Prostate gland (tissue), 2 donors: ENCODE results near the gene RFT1. TPM values are rescaled to one million over a fixed set of nuclear protein-coding genes. Genes with fewer than 3 reads are reported as not detected.

Source experiments
- DNase-seq: peaks from one replicate; pipeline ENCODE4 v3.0.0-alpha.2; 2019; ENCODE audit warnings: low spot score
- H3K27ac ChIP-seq, 2 donors: fragments of 200-600 bp; sonication (generic); 2 replicates each; pipeline ENCODE4 v1.5.1; 2017 to 2019
- H3K27me3 ChIP-seq: fragments of 200-600 bp; sonication (generic); replicated peaks from 2 replicates; pipeline ENCODE4 v1.5.1; 2019; ENCODE audit not compliant: insufficient read depth
- H3K36me3 ChIP-seq, 2 donors: fragments of 200-600 bp; sonication (generic); 1 replicate in 1 of 2; 2 replicates in 1 of 2; pipeline versions ENCODE4 v1.5.1 to v1.8.1; 2017 to 2019
- H3K4me1 ChIP-seq: fragments of 200-600 bp; sonication (generic); replicated peaks from 2 replicates; pipeline ENCODE4 v1.5.1; 2019
- H3K4me3 ChIP-seq, 2 donors: fragments of 200-600 bp; sonication (generic); 2 replicates each; pipeline ENCODE4 v1.5.1; 2017 to 2019
- H3K9me3 ChIP-seq: fragments of 200-600 bp; sonication (generic); 2 replicates; pipeline ENCODE4 v1.5.1; 2017
- POLR2A ChIP-seq: fragments of 450-650 bp; IDR thresholded peaks from one replicate; pipeline ENCODE4 v1.6.1; 2016; ENCODE audit warnings: antibody characterized with exemption, mild to moderate bottlenecking
- POLR2AphosphoS5 ChIP-seq: sonication (generic); formaldehyde crosslinking; IDR thresholded peaks from one replicate; pipeline ENCODE4 v1.6.1; 2017; ENCODE audit warnings: antibody characterized with exemption
- WGBS: methylation state at CpG from one replicate; pipeline ENCODE4 v1.1.5; 2018; 5-methylcytosine and 5-hydroxymethylcytosine counted together
- intact Hi-C: fragments of 100-400 bp; cut with DNase I; formaldehyde crosslinking; loops from one replicate; pipeline ENCODE4 v1.14.2; 2022
- total RNA-seq, 2 donors: library from RNA; depleted of rRNA; stranded (reverse); fragments of >200 nt; gene quantifications; one replicate each; pipeline ENCODE4 v1.1.0, GENCODE V29; 2016
- TF ChIP-seq, protein P1 (sequence below), 4 experiments: fragments of 200-600 bp in 2 of 4; fragments of 450-650 bp in 2 of 4; sonication (generic) in 2 of 4; IDR thresholded peaks; 1 replicate in 3 of 4; 2 replicates in 1 of 4; pipeline ENCODE4 v1.5.1; 2016 to 2019; ENCODE audit warnings: antibody characterized with exemption in 4 of 4, mild to moderate bottlenecking in 2 of 4, moderate library complexity in 2 of 4

The RFT1 gene
- total RNA-seq, 2 donors from 2014 or later, result 10.3 to 31.1 TPM

DNA sequence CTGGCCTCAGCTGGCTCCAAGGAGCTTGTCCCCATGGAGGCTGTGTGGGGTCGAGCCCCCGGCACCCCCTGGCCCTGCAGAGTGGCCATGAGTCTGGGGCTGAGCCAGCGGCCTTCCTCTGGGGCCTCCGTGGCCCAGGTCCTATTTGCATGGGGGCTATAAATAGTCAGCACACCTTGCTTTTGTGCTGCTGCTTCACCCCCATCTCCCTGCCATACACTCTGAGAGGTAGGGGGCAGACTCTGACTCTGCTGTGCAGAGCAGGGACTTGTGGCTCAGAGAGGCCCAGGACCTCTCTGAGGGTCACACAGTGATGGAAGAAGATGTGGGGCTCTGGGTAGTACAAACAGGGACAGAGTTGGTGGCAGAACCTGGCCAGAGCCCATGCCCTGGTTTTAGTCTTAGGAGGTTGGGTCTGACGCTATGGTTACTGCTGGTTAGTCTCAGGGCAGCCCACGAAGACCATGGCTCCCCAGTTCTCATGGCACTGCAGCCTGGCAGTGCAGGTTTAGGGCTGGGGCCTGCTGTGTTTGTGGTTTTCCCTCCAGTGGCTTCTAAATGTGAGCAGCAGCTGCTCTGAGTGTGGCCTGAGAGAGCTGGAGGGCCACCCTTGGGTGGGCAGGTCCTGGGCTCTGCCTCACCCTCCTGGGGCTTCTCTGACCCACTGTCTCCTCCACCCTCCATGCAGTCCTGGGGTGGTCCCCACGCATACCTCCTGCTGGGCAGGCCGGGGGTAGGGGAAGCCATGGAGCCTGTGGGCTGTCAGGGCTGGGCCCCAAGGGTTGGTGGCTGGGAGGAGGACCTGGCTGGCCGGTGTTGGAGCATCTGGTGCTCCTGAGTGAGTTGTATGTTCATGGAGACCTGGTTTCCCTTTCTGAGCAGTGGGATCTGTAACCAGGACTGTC is 44.4 kb upstream of the RFT1 start:
- no peaks in the 10 kb centered on the region for H3K9me3 ChIP-seq
- intact Hi-C loops, result no loop called here
- H3K4me3 ChIP-seq, result no peak overlapping the region
- TF ChIP-seq POLR2AphosphoS5, result no peak
- no peak for TF ChIP-seq POLR2A
- TF ChIP-seq, protein P1, sequence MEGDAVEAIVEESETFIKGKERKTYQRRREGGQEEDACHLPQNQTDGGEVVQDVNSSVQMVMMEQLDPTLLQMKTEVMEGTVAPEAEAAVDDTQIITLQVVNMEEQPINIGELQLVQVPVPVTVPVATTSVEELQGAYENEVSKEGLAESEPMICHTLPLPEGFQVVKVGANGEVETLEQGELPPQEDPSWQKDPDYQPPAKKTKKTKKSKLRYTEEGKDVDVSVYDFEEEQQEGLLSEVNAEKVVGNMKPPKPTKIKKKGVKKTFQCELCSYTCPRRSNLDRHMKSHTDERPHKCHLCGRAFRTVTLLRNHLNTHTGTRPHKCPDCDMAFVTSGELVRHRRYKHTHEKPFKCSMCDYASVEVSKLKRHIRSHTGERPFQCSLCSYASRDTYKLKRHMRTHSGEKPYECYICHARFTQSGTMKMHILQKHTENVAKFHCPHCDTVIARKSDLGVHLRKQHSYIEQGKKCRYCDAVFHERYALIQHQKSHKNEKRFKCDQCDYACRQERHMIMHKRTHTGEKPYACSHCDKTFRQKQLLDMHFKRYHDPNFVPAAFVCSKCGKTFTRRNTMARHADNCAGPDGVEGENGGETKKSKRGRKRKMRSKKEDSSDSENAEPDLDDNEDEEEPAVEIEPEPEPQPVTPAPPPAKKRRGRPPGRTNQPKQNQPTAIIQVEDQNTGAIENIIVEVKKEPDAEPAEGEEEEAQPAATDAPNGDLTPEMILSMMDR (IDR thresholded peaks at IDR 0.05), result no peak
- DNase-seq, result no peak
- no peaks in the 10 kb centered on the region for H3K27me3 ChIP-seq
- WGBS, result 77% methylated on average over 9 of the region's 9 CpGs
- no peak overlapping the region for H3K27ac ChIP-seq
- H3K4me1 ChIP-seq, result peaks cover 4% of the 10 kb centered on the region
- peaks cover 4 to 5% of the 10 kb centered on the region in 2 donors for H3K36me3 ChIP-seq

DNA sequence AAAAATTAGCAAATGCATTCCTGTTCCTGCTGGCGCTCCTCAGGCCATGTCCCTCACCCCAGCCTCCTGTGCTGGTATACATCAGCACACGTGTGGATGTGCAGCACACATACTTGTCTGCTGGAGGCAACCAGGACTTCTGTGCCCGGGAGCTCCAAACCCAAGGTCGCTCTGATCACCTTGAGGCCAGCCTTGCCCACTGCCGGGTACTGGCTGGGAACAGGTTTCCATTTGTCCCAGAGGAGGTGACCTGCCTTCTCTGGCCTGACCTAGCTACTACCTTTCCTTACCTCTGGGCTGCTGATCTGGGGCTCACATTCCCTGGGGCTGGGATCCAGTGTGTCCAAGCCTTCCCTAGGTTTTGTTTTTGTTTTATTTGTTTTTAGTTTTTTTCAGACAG is 42.9 kb upstream of the RFT1 start:
- Histone ChIP-seq H3K9me3 (no peaks in the 10 kb centered on the region), H3K27ac (no peak overlapping the region), H3K4me1 (peaks cover 12% of the 10 kb centered on the region), H3K4me3 (no peak overlapping the region), H3K36me3 (no peaks in the 10 kb centered on the region), H3K27me3 (no peaks in the 10 kb centered on the region)
- intact Hi-C loops, result no loop called here
- no peak for DNase-seq
- TF ChIP-seq, protein P1 (IDR thresholded peaks at IDR 0.05), result no peak
- TF ChIP-seq POLR2AphosphoS5 (no peak), POLR2A (no peak)
- 79% methylated on average over 5 of the region's 5 CpGs for WGBS

DNA sequence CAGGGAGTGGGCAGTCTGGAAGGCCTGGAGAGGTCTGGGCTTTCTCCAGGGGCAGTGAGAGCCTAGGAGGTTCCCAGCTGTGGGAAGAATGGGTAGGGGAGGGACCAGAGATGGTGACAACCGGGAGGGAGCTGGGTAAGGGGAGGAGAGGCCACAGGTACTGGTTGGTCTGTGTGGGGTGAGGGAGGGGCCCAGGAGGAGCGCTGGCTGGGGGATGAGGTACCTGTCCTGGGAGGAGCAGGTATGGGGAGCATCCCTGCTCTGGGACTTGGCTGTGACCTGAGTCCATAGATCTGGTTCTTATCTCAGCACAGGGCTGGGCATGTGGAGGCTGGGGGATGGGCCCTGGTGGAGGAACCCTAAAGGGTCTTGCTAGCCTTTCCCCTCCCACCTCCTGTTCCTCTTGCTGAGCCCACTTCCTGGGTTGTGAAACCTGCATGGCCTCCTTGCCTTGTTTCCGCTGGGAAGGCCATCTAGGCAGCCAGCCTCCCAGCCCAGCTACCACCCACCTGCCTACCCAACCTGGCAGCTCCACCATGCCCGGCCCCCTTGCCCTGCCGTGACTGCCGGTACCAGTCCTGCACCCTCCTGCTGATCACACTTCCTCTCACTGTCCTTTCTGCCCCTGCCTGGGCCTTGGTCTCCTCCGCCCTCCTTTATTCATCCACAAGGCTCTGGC is 41.7 kb upstream of the RFT1 start:
- 65% methylated on average over 7 of the region's 7 CpGs for WGBS
- TF ChIP-seq, protein P1 (IDR thresholded peaks at IDR 0.05), result no peak
- no peak for TF ChIP-seq POLR2A
- no peak for TF ChIP-seq POLR2AphosphoS5
- Histone ChIP-seq H3K4me1 (peaks cover 16% of the 10 kb centered on the region), H3K27ac (no peak overlapping the region), H3K9me3 (no peaks in the 10 kb centered on the region), H3K36me3 (no peaks in the 10 kb centered on the region), H3K27me3 (no peaks in the 10 kb centered on the region), H3K4me3 (no peak overlapping the region)
- intact Hi-C loops, result no loop called here
- DNase-seq, result no peak

DNA sequence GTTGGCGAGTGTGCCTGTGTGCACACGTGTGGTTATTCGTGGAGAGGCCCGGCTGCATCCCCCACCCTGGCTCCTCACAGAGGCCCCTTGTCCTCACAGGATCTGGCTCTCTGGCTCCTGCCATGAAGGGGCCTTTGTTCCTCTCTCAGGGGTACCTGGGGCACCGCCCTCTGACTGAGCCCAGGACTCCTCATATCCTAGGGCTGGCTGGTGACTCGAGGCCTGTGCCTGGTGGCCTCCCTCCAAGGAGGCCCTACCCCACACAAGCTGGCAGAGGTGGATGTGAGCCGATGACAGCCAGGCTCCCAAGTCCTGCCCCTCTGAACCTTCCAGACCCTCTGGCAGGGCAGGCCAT is 40.8 kb upstream of the RFT1 start:
- Histone ChIP-seq H3K36me3 (no peaks in the 10 kb centered on the region), H3K27ac (no peak overlapping the region), H3K9me3 (no peaks in the 10 kb centered on the region), H3K4me1 (peaks cover 26% of the 10 kb centered on the region), H3K27me3 (no peaks in the 10 kb centered on the region), H3K4me3 (no peak overlapping the region)
- no peak for DNase-seq
- TF ChIP-seq POLR2AphosphoS5 (no peak), POLR2A (no peak)
- intact Hi-C loops, result no loop called here
- WGBS, result 53% methylated on average over 7 of the region's 7 CpGs

DNA sequence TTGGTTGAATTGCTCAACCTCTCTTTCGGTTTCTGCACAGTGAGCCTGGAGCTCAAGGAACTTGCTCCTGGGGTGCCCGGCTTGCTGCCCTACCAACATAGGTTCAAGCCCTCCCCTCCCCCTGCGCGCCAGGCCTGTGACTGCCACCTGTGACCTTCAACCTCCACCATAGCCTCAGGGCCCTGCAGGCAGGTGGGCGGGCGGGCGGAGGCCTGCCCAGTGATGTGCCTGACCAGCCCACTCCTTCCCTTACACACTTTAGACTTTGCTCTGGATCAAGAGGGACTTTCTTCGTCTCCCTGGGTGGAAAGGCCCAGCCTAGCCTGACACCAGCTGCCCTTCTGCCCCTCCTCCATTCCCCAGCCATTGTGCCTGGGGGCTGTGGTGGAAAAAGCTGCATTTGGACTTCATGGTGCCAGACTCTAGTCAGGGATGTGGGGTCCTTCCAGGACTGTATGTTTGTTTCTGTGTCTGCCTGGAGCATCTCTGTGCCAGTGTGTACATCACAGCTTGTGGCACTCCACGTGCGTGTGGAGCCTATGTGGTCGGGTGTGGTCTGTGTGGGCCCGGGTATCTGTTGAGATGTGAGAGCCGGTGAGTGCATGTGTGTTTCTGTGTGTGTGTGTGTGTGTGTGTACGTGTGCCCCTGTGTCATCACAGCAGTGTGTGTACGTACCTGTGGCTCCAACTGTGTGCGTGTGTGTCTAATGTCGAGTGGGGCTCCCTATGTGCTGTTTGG is 40.3 kb upstream of the RFT1 start:
- no peak for DNase-seq
- no peak overlapping the region for H3K4me3 ChIP-seq
- WGBS, result 66% methylated on average over 17 of the region's 17 CpGs
- H3K4me1 ChIP-seq, result peaks cover 31% of the 10 kb centered on the region
- H3K9me3 ChIP-seq, result no peaks in the 10 kb centered on the region
- no peaks in the 10 kb centered on the region for H3K27me3 ChIP-seq
- TF ChIP-seq, protein P1 (IDR thresholded peaks at IDR 0.05), result no peak
- no peak for TF ChIP-seq POLR2AphosphoS5
- no peak for TF ChIP-seq POLR2A
- H3K36me3 ChIP-seq, result no peaks in the 10 kb centered on the region
- no peak overlapping the region for H3K27ac ChIP-seq
- intact Hi-C loops, result no loop called here
